GM21576 (cell line): ENCODE measurements around the gene FAM171A2.
"Not testable (repeated sequence)": the region's sequence is repeated elsewhere in the genome, so short reads cannot be mapped to it uniquely, and the experiment has no call there.

ENCODE experiments used
- ATAC-seq: cut with Tn5 transposase; IDR thresholded peaks from one replicate; pipeline ENCODE4 v1.9.1; 2021; ENCODE audit warnings: mild to moderate bottlenecking, moderate library complexity; ENCODE audit not compliant: unreplicated experiment

Gene FAM171A2

DNA sequence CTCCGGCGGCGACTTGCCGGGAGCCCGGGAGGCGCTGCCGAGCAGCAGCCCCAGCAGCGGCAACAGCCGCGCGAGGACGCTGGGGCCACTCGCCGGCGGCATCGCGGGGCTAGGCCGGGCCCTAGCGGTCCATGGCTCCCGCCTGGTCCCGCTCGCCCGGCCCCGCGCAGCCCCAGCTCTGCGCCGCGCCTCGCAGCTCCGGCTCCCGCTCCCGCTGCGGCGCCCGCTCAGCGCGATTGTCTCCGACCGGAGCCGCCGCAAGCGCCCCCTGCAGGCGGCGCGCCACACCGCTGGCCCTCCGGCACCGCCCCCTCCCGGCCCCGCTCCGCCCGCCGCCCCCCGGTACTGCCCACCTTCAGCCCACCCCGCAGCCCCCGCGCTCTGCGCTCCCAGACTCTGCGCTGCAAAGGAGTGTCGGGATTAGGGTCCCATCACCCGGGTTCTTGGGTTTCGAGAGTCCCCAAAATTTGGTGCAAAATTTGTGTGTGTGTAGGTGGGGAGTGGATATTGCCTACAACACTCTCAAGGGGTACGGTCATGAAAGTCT, at the start of gene FAM171A2:
TSS of gene FAM171A2 (minus strand) at position 241 of the 547 bp plus-strand sequence. CDS start at position 102, 139 bp downstream.
- ATAC-seq = peak; percentile 53

DNA sequence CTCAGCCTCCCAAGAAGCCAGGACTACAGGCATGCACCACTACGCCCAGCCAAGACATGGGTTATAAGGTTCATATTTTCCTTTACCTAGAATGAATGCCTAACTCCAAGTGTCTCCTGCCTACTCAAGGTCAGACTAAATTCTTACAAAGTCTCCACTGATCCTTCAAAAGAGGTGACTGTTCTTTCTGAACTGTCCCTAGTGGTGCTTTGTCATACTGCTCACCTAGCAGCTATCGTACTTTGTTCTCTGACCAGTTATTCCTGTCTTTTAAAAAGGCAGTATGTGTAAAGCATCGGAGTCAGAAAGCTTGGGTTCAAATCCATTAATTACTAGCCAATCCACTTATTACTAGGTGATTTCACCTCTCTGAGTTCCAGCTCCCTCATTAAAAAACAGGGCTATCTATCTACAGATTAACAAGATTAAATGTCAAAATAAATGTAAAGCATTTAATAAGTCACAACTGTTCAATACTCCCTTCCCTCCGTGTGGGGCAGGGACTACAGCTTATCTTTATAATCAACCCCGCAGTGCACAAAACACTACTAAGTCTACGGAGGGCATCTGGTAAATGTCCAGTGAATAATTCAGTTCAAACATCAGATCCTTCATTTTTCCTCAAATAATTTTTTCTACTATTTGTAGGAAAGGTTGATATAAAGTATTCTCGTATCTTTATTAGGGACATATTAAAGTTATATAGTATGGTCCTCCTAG, 45.8 kb upstream of the FAM171A2 start:
- no peak for ATAC-seq

DNA sequence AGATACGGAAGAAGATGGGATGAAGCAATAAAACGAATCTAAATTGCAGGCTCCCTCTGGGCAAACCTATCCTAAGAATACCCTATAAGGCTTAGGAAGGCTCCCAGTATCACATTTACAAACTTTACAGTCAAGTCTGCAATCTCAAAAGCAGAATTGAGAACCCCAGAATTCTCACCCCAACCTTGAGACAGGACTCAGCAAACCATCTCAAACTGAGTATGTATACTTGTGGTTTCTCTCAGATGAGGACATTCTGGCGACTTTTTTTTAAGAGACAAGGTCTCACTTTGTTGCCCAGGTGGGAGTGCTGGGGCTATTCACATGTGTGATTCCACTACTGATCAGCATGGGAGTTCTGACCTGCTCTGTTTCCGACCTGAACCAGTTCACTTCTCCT, 45.1 kb upstream of the FAM171A2 start:
- ATAC-seq = no peak

DNA sequence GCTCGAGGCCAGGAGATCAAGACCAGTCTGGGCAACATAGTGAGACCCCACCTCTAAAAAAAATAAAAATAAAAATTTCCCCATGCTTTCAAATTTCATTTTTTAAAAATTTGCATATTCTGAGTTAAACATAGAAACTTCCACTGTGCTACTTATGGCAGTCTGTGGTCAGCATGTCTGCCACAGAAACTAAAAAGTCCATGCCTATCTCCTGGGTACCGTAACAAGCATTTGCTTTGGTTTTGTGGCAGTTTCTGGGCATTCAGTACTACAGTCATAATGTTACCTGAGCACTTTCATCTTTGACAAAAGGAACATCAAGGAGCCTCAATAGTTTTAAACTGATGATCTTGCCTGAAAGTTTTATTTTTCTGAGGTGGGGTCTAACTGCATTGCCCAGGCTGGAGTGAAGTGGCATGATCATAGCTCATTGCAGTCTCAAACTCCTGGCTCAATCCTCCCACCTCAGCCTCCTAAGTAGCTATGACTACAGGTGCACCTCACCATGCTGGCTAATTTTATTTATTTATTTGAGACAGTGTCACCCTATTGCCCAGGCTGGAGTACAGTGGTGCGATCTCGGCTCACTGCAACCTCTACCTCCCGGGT, 39.0 kb upstream of the FAM171A2 start:
- no peak for ATAC-seq

DNA sequence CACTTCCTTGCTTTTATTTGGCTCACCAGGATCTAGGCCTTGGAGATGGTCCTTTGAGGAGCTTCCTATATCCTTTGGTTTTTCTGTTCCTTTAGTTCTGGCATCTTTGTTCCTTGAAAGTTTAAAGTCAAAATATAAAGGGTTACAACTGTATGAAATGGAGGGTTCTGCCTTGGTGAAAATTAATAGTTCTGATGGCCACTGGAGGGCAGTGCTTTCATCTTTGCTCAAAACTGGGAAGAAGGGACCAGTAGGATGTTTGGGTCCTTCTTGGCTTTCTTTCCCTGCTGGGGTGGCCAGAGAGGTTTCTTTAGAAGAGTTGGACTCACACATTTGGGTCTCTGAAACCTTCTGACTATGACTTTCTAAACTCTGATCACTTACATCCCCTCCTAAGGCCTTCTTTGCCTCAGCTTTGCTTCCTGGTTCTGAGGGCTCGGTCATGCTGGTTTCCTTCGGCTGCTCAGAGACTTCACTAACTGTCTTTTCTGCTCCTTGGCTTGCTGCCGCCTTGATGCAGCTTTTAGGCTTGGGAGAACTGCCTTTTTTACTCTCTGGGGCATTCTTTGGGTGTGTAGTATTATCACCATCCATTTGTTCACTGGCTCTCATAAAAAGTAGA, 36.7 kb upstream of the FAM171A2 start:
- ATAC-seq = no peak

DNA sequence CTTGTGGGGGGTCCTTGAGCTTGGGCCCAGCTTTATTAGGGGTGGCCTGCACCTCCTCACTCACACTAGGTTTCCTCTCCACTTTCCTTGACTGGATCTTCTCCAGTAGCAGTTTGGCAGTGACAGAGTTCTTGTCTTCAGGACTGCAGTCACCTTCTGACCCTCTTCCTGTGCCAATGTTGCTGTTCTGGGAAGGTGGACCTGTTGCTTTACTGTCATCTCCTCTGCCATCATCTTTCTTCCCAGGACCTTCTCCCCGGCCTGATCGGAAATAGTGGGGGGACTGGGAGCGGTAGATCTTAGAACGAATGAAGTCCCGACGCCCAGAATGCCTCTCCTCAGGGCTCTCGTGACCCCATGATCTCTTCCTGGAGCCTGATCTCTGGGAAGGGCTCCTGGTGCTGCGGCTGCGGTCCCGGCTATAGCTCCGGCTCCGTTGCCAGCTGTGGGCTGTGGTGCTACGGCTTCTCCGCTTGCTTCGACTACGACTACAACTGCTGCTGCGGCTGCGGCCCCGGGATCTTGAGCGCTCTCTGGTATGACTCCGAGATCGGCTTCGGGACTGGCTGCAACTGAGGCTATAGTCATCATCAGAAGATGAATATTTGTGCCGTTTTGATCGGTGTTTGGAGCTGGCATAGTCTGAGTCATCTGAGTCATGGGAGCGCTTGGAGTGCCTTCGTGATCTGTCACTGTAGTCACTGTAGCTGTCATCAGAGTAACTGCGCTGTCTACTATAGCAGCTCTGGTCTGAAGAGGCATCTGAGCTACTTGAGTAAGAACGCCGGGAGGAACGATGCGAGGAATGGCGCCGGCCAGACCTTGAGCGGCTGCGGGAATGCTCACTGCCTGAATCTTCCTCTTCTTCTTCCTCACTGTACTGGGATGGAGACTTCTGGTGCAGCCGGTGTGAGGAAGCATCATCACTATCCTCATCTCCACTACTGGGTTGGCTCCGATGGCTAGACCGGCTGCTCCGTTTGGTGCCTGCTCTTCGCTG, 35.3 kb upstream of the FAM171A2 start:
- no peak for ATAC-seq

DNA sequence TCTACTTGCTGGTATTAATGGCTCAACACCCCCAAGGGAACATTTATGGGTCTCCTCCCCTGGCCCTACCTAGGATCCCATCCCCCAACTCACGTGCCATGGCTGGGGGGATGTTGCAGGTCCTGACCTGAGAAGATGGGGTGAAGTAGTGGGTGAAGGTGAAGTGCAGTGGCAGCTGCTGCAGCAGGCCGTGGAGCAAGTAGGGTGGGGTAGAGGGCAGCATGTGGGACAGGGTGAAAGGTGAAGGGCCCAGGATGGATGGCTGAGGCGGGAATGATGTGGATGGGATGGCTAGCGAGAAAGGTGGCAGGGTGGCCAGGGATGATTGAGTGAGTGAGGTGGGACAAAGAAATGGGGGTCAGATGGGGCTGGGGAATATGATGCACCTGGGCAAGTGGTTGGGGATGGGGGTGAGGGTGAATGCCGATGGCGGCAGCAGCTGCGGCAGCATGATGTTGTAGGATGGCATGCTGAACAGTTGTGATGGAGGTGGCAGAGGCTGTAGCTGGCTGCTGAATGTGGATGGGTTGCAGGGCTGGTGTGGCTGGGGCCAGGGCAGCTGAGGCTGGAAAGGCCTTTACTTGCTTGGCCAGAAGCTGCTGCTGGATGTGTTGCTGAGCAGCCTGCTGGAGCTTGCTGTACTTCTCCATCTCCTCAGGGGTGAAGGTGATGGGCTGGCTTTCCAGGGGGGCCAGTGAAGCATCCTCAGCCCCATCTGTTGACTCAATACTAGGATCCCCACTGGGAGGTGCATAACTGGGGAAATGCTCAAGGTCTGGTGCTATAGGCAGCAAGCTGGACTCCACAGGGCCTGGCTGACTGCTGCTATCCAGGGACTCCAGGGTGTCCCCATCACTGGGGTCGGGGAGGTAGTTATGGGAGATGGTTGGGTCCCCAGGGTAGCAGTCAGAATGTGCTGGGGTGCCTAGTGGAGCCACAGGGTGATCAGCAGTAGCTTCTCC, 34.1 kb upstream of the FAM171A2 start:
- no peak for ATAC-seq

DNA sequence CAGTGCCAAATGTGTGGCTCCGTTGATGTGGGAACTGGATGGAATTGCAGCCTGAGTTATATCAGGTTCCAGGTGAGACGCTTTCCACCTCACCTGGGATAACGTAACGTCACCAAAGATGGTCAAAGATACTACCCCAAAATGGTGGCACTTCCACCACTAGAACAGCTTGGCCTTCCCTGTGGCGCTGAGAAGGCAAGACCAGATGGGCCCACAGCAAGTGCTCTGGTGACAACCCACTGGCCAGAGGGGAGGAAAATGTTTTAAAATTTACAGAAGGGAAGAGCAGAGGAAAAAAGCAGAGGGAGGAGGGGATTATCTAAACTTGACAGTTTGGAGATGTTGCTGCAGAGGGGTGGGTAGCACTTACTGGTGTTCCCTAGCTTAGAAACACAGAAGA, 33.3 kb upstream of the FAM171A2 start:
- no peak for ATAC-seq

DNA sequence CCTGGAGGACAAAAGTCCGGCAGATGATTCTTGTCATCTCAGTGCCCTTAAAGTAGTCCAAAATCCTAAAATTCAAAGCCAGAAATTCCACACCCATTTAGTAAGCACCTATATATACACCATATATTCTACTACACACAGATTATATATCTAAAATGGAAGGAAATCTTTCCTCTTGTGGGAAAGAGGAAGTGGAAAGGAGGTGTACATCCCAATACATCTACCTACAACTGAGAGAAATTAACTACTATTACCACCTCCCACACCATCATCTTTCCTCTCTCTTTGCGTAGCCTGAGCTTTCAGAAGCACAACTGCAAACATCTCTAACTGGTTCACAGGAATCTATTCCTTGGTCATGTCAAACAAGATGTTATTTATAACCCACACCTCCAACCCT, 31.2 kb upstream of the FAM171A2 start:
- ATAC-seq = no peak

DNA sequence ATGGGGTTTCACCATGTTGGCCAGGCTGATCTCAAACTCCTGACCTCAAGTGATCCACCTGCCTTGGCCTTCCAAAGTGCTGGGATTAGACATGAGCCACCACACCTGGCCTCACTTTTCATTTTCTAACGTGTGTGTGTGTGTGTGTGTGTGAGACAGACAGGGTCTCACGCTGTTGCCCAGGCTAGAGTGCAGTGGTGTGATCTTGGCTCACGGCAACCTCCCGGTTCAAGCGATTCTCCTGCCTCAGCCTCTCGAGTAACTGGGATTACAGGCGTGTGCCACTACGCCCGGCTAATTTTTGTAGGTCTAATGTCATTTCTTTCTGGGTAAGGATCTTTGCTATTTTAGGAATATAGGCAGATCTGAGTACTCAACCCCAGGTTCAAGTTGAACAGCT, 30.5 kb upstream of the FAM171A2 start:
- not testable (repeated sequence) for ATAC-seq

DNA sequence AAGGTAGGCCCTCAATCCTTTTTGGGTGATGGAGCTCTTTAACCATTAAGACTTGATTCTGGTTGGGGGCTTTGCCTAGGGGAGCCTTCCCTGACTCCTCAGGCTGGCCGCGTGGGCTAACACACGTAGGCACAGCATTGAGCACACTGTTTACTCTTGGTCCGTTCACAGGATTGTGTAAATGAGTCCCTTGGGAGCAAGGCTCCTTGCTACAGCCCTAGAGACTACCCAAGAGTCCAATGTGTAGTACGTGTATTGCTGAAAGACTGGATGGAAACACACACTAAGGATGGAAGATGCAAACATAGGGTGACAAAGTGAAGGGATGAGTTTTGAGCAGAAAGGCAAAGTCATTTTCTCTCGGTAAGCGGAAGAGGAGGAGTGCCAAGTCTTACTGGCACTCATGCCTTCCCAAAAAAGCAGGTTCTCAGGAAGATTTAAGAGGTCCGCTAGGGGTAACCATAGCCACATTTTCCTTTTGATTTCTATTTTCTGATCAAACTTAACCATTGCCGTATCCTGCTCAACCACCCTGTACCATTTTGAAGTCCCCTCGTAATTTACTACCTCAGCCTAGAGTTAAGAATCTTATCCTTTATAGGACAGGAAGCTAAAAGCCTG, 26.7 kb upstream of the FAM171A2 start:
- ATAC-seq = no peak

DNA sequence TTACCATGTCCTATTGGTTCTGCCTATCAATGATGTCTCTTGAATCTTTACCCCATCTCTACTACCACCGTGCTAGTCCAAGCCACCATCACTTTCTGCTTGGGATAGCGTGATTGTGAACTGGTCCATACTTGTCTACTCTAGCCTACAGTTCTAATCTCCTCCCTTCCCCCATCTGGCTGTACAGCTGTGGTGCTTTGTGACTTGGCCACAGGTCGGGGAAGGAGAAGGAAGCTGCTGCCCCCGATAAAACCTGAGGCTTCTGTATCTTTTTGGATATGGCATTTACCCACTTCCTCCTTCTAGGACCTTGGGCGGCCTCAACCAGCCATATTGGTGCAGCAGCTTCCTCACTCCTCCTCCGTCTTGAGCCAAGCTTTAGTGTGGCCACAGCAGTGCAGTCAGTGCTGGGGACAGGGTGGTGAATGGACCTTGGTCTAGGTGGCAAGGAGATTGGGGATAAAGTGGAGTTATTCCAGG, 26.1 kb upstream of the FAM171A2 start:
- ATAC-seq = no peak

DNA sequence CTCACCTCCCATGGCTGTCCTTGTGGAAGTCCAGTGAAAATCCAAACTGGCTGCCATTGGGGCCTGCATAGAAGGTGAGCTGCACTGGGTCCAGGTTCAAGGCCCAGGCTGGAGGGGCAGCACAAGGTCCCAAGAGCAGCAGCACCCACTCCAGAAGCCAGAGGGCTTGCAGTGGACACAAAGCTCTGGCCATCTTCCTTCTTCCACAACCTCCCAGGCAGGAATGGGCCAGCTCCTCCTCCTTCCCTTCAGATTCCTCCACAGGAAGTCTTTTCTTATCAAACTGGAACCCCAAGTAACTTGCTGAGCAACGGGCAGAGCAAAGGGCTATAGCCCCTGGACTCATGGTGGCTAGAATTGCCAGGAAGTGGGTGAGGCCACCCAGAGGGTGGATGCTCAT, 25.6 kb upstream of the FAM171A2 start, which contains the start of gene ITGA2B:
TSS of gene ITGA2B (minus strand) at position 369 of the 400 bp plus-strand sequence. CDS start at position 193, 176 bp downstream.
- no peak for ATAC-seq

DNA sequence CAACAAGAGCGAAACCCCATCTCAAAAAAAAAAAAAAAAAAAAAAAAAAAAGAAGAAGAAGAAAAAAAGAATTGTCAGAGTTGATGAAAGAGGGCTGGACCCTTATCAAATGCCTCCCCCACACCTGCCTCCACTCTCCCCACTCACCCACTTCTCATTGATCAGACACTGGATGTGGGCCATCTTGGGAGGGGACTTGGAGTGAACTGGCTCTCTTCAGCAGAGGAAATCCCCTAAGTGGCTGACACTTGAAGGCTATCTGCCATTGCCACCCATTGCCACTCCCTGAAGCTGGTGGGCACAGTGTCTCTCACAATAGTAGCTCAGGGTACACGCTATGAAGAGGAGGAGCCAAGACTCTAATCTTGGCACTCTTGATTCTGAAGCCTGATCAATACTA, 24.2 kb upstream of the FAM171A2 start:
- ATAC-seq = no peak

DNA sequence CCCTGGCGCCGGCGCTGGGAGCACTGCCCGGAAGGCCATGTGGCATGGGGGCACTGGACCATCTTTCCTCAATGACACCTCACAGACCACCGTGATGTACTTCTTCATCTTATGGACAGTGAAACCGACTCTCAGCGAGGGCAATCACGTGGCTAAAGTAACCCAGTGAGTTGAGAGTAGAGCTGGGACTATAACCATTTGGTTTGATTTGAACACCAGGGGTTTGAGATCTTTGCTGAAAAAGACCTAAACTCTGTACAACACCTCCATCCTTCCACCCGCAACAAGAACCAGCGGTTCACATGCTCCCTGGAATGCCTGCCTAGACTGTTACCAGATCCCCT, 22.5 kb upstream of the FAM171A2 start:
- ATAC-seq = no peak

DNA sequence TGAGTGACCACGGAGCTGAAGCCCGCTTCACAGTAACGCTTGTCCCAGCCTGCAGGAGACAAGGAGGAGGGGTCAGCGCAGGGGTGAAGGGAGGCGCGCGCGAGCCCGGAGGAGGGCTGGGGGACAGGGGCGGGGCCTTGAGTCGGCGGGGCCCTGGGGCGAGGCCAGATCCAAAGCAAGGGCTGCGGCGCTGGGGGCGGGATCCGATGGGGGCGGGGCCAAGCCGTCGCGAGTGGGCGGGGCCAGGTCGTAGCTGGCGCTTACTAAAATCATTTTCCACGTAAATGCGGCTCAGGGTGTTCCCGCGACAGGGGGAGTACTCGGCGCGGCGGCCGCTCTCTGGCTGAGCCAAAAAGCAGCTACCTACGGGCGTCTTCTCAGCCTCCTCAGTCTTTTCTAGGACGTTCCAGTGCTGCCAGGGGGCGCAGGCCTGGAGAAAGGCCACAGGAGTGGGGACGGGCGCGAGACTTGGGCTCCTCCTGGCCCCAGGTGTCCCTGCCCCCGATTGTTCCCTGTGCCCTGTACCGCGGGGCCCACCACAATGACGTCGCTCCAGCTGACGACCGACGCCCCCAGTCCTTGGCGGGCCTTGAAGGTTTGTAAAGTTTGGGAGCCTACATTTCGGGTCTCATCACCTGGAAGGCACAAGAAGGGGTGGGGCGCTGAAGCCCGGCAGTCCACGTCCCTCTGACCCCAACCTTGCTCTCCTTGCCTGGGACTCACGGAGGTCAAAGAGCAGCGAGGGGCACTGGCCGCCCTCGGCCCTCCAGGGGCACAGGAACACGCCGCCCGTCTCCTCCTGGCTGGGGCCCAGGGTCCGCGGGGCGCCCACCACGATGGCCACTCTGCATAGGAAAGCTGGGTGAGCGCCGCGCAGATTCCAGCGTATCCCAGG, 21.9 kb upstream of the FAM171A2 start:
- peak; percentile 56 for ATAC-seq

DNA sequence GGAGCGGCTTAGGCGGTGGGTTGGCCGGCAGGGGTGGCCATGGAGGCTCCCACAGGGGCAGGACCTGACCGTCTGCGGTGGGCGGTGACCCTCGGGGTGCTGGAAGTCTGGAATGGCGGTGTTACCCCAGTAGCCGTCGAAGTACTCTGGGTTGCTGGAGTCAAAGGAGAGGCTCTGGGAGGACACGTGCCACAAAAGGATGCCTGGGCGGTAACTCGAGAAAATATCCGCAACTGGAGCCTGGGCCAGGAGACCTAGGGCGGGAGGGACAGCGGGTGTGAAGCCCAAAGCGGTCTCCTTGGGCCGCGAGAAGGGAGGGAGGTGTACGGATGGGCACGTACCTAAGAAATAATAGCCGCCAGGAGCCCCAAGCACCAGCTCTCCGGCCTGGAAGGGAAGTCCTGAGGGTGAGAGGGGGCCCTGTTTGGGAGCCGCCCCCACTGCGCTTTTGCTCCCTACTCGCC, 21.2 kb upstream of the FAM171A2 start:
- peak; percentile 13 for ATAC-seq

DNA sequence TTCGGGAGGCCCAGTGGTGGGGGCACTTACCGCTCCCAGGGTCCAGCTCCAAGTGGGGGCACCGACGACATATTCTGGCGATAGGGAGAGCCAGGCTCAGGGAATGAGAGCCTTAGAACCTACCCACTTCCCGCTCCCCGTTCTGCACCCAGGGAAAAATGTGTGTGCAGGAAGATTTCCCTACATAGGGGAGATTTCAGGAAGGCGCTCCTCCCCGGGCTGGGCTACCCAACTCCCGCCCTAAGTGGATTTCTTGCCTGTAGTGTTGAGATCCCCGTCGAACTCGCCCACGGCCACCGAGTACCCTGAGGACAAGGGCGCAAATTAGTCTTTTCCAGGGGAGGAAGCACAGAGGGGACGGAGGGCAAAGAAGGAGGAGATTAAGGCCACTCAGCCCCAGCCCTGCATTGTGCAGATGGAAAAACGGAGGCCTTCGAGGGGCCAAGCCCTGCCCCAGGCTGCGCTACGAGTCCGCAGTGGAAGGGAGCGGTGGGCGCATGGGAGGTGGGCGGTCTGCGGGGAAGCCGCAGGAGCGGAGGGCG, 20.7 kb upstream of the FAM171A2 start:
- ATAC-seq = no peak
